T47D (cell line): Measurements from ENCODE around the gene TIAM2.

Source experiments
- DNase-seq, 2 experiments: peaks; one replicate each; pipeline versions ENCODE4 v3.0.0 to v3.0.0-alpha.2; 2011 to 2012; ENCODE audit warnings: low read depth in 1 of 2, low spot score in 1 of 2
- JUND ChIP-seq: IDR thresholded peaks from 2 replicates; pipeline ENCODE4 v1.6.1; 2012; ENCODE audit warnings: low read depth
- in situ Hi-C: cut with HindIII; loops from 2 replicates; pipeline ENCODE4 v1.10.0; 2016; ENCODE audit warnings: low sequenced_read_pairs, low pct_unique_long_range_greater_than_20kb

The TIAM2 gene

DNA sequence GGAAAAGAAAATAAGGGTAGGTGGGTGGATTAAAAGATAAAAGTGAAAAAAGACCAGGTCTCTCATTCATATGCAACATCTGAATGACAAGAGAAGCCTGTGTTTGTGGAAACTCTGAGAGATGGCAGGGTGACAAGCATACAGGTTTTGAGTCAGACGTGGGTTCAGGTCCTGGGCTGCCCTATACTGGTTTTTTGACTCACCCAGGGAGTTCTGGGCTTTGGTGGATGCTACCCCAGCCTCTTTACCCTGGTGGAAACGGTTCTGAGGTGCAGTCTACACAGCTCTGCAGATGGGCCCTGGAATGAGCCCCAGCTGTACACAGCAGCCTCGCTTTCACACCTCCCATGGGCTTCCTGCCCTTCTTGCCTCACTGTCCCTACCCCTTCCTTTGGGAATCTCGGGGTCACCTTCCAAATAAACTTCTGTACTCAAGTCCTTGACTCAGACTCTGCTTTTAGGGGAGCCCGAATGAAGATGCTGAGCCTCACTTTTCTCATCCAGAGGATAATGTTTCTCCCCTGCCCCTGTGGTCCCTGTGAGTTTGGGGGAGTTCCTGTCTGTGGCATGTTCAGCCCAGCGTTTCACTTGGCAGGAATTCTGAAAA, 191.0 kb downstream of the TIAM2 start:
- in situ Hi-C loops = no loop called here
- DNase-seq = no peak
- no peak for TF ChIP-seq JUND

DNA sequence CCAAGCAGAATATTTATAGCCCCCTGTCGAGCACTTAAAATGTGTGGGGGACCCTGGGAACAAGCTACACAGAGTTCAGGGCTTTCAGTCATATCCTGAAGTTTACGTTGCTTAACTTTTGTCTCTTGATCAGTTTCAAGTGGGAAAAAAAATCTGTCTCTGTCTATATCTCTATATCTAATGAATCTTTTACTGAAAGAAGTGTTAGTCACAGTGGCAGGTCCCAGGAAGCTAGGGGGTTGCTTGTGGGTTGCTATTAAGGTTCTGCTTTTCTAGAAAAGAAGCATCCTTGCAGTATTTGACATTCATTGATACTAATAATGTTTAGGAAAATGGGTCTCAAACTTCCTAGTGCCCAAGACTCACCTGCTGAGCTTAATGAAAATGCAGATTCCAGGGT, 192.0 kb downstream of the TIAM2 start:
- no peak for DNase-seq
- no peak for TF ChIP-seq JUND
- in situ Hi-C loops = no loop called here

DNA sequence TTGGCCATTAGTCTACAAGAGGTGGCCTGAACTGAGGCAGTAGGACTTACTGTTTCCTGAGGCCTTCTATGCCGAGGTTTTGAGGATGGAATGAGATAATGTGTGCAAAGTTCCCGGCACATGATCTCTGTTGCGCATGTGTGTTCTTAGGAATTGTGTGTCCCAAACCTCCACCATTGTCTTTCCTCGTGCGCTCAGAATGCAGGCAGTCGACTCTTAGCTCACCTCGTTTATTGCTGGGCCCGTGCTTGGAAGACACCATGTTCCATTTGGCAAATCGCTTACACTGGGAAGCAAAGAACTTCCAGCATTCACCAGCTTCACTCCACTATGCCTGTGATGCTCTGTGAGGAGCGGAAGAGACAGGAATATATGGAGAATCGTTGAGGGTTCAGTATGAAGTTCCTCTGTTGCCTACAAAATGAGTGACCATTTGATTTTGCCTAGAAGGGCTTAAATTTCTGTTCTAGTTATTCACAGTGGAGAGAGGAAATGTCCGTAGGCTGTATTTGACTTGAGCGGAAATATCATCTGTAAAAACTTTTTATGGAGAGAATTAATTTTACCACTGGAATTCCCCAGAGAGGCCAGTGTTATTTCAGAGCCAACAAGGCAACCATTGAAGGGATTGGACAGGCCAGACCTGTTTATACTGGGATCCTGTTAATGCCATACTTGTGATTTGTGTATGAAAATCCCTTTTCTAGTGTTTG, 193.0 kb downstream of the TIAM2 start:
- DNase-seq = no peak
- TF ChIP-seq JUND = no peak
- in situ Hi-C loops = no loop called here

DNA sequence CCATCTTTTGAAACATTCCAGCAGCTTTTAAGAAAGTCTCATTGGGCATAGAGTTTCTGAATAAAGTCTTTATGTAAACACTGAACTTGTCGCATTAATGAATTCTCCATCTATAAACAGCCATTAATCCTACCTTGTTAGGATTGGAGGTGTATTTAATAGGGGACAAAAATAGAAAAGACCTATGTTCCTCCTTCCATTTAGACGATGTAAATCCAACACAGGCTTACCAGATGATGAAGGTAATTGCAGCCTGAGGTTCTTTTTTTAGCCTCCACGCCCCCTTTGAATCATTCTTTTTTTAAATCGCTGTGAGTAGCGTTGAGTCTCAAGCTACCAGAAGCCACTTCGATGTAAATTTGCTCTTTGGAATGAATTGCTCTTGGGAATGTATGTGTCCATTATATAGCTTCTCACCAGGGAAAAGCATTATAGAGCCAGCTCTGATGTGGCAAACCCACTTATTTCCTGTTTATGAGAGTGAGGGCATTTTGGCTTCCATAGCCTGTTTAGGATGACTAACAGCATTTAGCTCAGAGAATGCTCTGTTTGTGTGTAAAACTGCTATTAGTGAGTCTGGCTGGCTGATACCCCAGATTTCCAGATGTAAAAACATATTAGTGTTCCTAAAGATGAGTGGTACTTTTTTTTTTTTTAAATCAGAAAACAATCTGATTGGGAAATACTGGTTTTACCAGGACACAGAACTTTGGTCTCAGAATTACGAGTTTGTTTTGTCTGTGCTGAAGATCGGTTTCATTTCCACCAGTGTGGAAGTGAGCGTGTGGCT, 193.8 kb downstream of the TIAM2 start:
- in situ Hi-C loops = no loop called here
- no peak for DNase-seq
- TF ChIP-seq JUND = no peak

DNA sequence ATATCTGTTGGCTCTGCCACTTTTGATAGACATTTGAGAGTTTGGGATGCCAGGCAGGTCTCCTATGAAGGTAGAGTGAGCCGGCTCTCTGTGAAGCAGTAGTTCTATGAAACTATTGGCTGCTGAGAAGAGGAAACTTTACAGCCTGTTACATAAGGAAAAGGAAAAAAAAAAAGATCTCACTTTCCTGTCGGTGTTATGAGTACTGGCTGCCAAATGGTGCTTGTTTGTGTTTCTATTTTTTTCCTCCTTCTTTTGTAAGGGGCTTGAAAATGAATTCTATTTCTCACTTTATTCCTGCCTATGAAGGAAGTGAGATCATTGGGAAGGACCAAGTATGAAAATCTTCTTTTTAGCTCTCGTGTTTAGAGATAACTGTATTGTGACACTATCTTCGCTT, 195.6 kb downstream of the TIAM2 start:
- no peak for DNase-seq
- in situ Hi-C loops = no loop called here
- TF ChIP-seq JUND = no peak

DNA sequence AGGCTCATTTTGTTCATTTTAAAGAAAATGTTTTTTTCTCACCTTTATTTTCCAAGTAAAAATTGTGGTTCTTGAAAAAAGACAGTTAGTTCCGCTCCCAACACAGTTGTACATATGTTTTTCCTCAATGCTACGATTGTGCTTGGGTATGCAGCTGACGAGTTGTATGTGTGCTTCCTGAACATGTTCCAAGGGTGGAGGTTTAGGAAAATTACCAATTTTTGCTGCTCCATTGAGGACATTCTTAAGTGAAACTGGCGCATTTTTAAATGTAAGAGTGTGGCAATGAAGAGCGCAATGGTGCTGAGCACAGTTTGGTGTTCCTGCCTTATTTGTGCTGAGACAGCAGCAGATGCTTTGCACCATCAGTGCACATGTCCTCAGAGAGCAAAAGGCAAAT, 198.4 kb downstream of the TIAM2 start:
- no peak for TF ChIP-seq JUND
- DNase-seq = no peak
- in situ Hi-C loops = no loop called here

DNA sequence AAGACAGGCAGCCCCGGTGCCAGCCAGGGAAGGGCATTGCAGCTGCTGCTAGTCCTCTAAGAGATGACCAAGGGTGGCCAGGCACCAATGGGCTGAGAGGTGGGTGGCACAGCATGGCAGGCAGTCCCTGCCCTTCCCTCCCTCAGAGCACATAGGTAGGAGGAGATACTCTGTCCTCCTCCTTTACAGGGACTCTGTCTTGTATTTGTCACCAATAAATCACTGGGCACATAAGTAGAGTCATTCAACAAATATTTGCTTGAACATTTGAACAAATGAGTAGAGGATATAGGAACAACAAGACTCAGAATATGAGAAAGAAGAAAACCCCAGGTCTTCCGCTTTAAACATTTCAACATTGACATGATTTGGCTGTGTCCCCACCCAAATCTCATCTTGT, 199.3 kb downstream of the TIAM2 start:
- no peak for TF ChIP-seq JUND
- DNase-seq = peak in 1 of 2 experiments; percentile 19
- in situ Hi-C loops = no loop called here

DNA sequence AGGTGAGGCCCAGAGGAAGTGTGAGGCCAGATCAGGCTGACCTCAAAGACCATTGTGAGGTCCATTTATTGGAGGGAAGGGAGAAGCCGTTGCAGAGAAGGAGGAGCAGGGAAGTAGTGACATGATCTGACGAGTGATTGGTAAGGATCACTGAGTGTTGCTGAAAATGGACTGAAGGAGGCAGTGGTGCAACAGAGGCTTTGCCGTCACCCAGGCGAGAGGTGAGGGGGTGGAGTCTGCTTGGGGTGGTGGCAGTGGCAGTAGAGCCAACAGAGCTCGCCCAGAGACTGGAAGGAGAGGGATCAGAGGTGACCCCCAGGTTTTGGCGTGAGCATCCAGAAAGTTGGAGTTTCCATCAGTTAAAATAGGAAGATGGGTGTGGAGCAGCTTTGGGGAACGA, 200.8 kb downstream of the TIAM2 start:
- in situ Hi-C loops = no loop called here

DNA sequence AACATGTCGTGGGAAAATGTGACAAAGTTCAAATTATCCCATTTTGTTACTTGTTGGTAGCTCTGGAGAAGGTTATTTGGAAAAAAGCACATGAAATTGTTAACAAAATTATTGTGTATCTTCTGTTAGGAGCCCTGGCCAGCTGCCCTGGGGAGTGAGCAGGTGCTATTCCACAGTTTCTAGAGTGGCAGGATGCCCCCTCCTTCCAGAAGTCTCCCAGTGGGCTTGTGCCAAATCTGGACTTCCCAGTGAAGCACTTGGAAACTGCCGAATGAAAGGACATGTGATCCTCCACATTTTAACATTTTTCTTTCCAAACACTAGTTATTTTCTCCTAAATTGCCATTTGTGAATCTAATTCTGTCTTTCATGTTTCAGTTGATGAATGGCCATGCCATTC, 201.8 kb downstream of the TIAM2 start:
- no peak for TF ChIP-seq JUND
- in situ Hi-C loops = no loop called here
- DNase-seq = no peak

More for the DNA sequence above, 200.8 kb downstream of the TIAM2 start:
- DNase-seq = no peak
- TF ChIP-seq JUND = no peak

DNA sequence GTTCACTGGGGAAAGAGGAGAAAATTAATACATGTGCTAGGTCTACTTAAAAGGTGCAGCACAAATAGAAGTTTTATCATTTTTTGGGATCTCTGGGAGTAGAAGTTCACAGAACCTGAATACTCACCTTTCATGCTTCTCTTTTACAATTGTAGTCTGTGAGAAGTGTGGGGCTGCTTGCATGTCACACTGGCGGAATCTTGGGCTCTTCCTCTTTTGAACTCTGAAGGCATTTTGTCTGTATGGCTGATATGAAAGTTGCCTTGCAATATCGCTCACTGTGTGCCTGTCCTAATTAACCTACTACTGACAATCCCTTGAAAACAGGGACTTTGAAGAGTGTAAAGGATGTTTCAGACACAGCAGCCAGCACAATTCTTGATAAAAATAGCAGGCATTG, 202.8 kb downstream of the TIAM2 start:
- in situ Hi-C loops = no loop called here
- no peak for TF ChIP-seq JUND
- no peak for DNase-seq

DNA sequence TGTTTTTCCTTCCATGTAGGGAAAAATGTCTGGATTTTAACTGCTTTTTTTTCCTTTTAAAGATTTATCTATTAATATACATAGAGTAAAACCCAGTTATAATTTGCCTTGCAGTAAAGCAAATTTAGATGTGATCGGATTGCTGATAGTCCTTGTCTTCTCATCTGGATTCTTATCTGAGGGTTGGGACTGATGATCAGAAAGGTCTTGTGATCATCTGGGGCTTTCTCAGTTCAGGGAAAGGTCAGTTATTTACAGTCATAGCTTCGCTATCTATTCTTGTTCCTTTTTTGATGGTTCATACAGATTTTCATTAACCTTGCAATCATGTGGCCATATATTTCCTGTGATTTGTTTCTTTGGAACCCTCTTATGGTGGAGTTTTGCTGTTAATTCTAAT, 204.9 kb downstream of the TIAM2 start:
- no peak for TF ChIP-seq JUND
- no peak for DNase-seq
- in situ Hi-C loops = no loop called here

DNA sequence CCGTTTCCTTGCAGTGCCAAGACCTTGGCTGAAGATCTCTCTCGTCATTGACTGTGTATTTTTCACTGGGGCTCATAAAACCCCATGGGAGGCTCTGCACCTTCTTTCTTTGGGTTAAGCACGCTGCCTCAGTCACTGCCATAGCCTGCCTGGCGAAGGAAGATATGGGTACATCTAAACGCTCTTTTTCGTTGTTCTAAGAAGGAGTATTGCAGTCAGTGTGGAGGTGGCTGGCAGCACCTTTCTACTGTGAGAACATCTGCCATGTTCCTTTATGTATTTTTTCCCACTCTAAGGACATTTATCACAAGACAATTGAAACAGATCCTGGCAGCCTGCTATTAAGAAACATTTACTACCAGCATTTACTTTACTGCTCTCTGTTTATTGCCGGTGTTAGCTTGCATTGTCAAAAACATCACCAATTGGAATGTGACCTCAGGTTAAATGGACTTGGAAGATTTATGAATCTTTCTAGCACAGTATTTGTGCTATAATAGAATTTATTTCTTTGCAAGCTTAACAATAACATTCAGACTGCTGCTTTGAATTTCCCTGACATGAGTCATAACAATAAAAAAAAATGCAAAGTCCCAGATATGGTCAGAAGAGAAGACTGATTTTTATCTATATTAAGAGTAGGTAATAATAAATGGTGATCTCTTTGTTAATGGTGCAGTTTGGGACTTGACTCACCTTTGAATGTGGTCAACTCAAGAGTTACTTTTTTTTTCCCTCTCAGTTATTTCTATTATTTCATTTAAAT, 206.5 kb downstream of the TIAM2 start:
- in situ Hi-C loops = no loop called here
- TF ChIP-seq JUND = no peak
- DNase-seq = no peak

DNA sequence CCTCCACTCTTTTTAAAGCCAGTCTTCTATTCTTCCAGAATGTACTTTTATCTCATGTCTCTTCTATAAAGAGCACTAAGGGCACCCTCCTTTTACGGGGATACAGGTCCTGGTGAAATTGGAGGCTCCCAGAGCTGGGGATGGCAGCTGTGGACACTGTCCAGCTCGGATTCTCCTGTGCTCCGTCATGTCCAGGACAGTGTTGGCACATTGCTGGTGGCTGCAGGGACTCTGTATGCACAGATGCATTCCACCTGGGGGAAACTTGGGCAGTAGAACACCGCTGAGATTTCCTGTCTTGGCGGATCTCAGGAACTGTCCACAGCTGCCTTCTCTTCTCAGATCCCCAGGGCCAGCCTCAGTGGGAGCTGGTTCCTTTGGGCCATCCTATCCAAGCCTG, 212.1 kb downstream of the TIAM2 start:
- no peak for DNase-seq
- TF ChIP-seq JUND = no peak
- in situ Hi-C loops = no loop called here
